Activated naive CD4-positive, alpha-beta T cell treated with anti-CD3 and anti-CD28 coated beads for 36 hours (primary cell): Measurements from ENCODE around the gene FOXJ3. TPM values are rescaled to one million over a fixed set of nuclear protein-coding genes. Genes with fewer than 3 reads are reported as not detected.
A peak's percentile ranks its signal among the peaks of the same experiment; 100 is the strongest.

Source experiments
- CTCF ChIA-PET: fragments of 350-600 bp; sonication (Branson Sonifier 250); formaldehyde crosslinking; loops from one replicate; lab custom pipeline; 2021; ENCODE audit warnings: antibody characterized with exemption; lab: Charles Lee
- DNase-seq: peaks from one replicate; pipeline ENCODE4 v3.0.0-alpha.2; 2020
- H3K27ac Mint-ChIP-seq: one replicate; pipeline ENCODE4 v1.8.0; 2021; ENCODE audit warnings: mild to moderate bottlenecking, mixed read lengths
- H3K27me3 Mint-ChIP-seq: one replicate; pipeline ENCODE4 v1.8.0; 2021; ENCODE audit warnings: low read depth, mixed read lengths
- H3K36me3 Mint-ChIP-seq: one replicate; pipeline ENCODE4 v1.8.0; 2021; ENCODE audit warnings: low read depth, mixed read lengths
- H3K4me1 Mint-ChIP-seq: one replicate; pipeline ENCODE4 v1.8.0; 2021; ENCODE audit warnings: low read depth, mixed read lengths
- H3K4me3 Mint-ChIP-seq: one replicate; pipeline ENCODE4 v1.8.0; 2021; ENCODE audit warnings: mild to moderate bottlenecking, moderate library complexity, mixed read lengths
- H3K9me3 Mint-ChIP-seq: one replicate; pipeline ENCODE4 v1.8.0; 2021; ENCODE audit warnings: mixed read lengths
- intact Hi-C: fragments of 100-400 bp; cut with micrococcal nuclease; formaldehyde crosslinking; loops from one replicate; pipeline ENCODE4 v1.15.1; 2023
- total RNA-seq, 2 experiments: library from RNA; stranded (reverse); gene quantifications; one replicate each; pipeline ENCODE4 v1.2.3, GENCODE V29; 2021

FOXJ3 gene
- total RNA-seq, 2 experiments from 2014 or later: 35.6 to 37.2 TPM

- Mint-ChIP-seq H3K27me3 (no peaks in the 10 kb centered on the region), H3K36me3 (no peaks in the 10 kb centered on the region), H3K4me1 (no peaks in the 10 kb centered on the region), H3K27ac (no peak overlapping the region), H3K9me3 (peaks cover 10% of the 10 kb centered on the region), H3K4me3 (no peak overlapping the region)
- intact Hi-C loops: no loop called here
- no peak for DNase-seq
- CTCF ChIA-PET: interaction anchor here (2.3 kb wide), 1 partner anchor 10 kb away, joined by 6 read pairs; no protein-coding TSS in a partner anchor
Observed at GRCh38 chr1:42165511-42166210, 169.4 kb downstream of the FOXJ3 start.

- DNase-seq: no peak
- no peaks in the 10 kb centered on the region for H3K4me1 Mint-ChIP-seq
- no peak within 1 kb of the TSS for H3K27ac Mint-ChIP-seq
- peaks cover 12% of the 10 kb centered on the region for H3K9me3 Mint-ChIP-seq
- CTCF ChIA-PET: interaction anchor here (1.9 to 2.3 kb wide), 2 partner anchors 8 to 10 kb away, joined by 6 to 7 read pairs; no protein-coding TSS in a partner anchor
- H3K4me3 Mint-ChIP-seq: no peak within 1 kb of the TSS
- intact Hi-C loops: no loop called here
- H3K36me3 Mint-ChIP-seq: no peaks in the 10 kb centered on the region
- H3K27me3 Mint-ChIP-seq: no peaks in the 10 kb centered on the region
Observed at GRCh38 chr1:42164551-42165420, 170.2 kb downstream of the FOXJ3 start, which contains the start of gene GUCA2A. TSS of gene GUCA2A (minus strand) at chr1:42164745. CDS start at chr1:42164712, 33 bp downstream.

GRCh38 chr1:42163536-42164503, 171.2 kb downstream of the FOXJ3 start:
- Mint-ChIP-seq H3K36me3 (no peaks in the 10 kb centered on the region), H3K9me3 (peaks cover 12% of the 10 kb centered on the region), H3K27ac (no peak overlapping the region), H3K4me3 (no peak overlapping the region), H3K27me3 (no peaks in the 10 kb centered on the region), H3K4me1 (no peaks in the 10 kb centered on the region)
- intact Hi-C loops: no loop called here
- CTCF ChIA-PET: interaction anchor here (1.9 to 2.3 kb wide), 2 partner anchors 9 to 11 kb away, joined by 6 to 7 read pairs; no protein-coding TSS in a partner anchor
- DNase-seq: no peak

- no peaks in the 10 kb centered on the region for H3K36me3 Mint-ChIP-seq
- H3K27ac Mint-ChIP-seq: no peak overlapping the region
- no peak overlapping the region for H3K4me3 Mint-ChIP-seq
- CTCF ChIA-PET: interaction anchor here (1.9 kb wide), 1 partner anchor 10 kb away, joined by 7 read pairs; no protein-coding TSS in a partner anchor
- intact Hi-C loops: no loop called here
- H3K4me1 Mint-ChIP-seq: no peaks in the 10 kb centered on the region
- peaks cover 12% of the 10 kb centered on the region for H3K9me3 Mint-ChIP-seq
- DNase-seq: no peak
- H3K27me3 Mint-ChIP-seq: no peaks in the 10 kb centered on the region
Observed at GRCh38 chr1:42163114-42163513, 171.9 kb downstream of the FOXJ3 start.

- DNase-seq: no peak
- no peaks in the 10 kb centered on the region for H3K36me3 Mint-ChIP-seq
- peaks cover 7% of the 10 kb centered on the region for H3K4me1 Mint-ChIP-seq
- no peak overlapping the region for H3K27ac Mint-ChIP-seq
- H3K27me3 Mint-ChIP-seq: no peaks in the 10 kb centered on the region
- H3K9me3 Mint-ChIP-seq: peaks cover 12% of the 10 kb centered on the region
- H3K4me3 Mint-ChIP-seq: no peak overlapping the region
- intact Hi-C loops: no loop called here
- CTCF ChIA-PET: no interaction called here
Observed at GRCh38 chr1:42162181-42162580, 172.9 kb downstream of the FOXJ3 start.

GRCh38 chr1:42158189-42158588, 176.8 kb downstream of the FOXJ3 start:
- intact Hi-C loops: no loop called here
- no peak overlapping the region for H3K27ac Mint-ChIP-seq

GRCh38 chr1:42157667-42158066, 177.4 kb downstream of the FOXJ3 start:
- intact Hi-C loops: no loop called here
- Mint-ChIP-seq H3K9me3 (peaks cover 12% of the 10 kb centered on the region), H3K27ac (no peak overlapping the region), H3K27me3 (no peaks in the 10 kb centered on the region), H3K4me3 (no peak overlapping the region), H3K4me1 (peaks cover 7% of the 10 kb centered on the region), H3K36me3 (no peaks in the 10 kb centered on the region)
- CTCF ChIA-PET: interaction anchor here (0.5 to 4.7 kb wide), 5 partner anchors 10 to 643 kb away, joined by 3 to 23 read pairs (median 4); no protein-coding TSS in a partner anchor
- DNase-seq: peak; percentile 38

More at GRCh38 chr1:42158189-42158588, 176.8 kb downstream of the FOXJ3 start:
- no peak for DNase-seq
- no peak overlapping the region for H3K4me3 Mint-ChIP-seq
- H3K4me1 Mint-ChIP-seq: peaks cover 7% of the 10 kb centered on the region
- no peaks in the 10 kb centered on the region for H3K27me3 Mint-ChIP-seq
- CTCF ChIA-PET: interaction anchor here (0.5 to 4.7 kb wide), 5 partner anchors 11 to 643 kb away, joined by 3 to 23 read pairs (median 4); no protein-coding TSS in a partner anchor
- peaks cover 12% of the 10 kb centered on the region for H3K9me3 Mint-ChIP-seq
- H3K36me3 Mint-ChIP-seq: no peaks in the 10 kb centered on the region

- CTCF ChIA-PET: interaction anchor here (1.1 to 1.8 kb wide), 4 partner anchors 8 to 19 kb away, joined by 4 to 6 read pairs (median 4); no protein-coding TSS in a partner anchor
- no peaks in the 10 kb centered on the region for H3K9me3 Mint-ChIP-seq
- no peaks in the 10 kb centered on the region for H3K27me3 Mint-ChIP-seq
- H3K4me1 Mint-ChIP-seq: peaks cover 7% of the 10 kb centered on the region
- no peak overlapping the region for H3K4me3 Mint-ChIP-seq
- H3K36me3 Mint-ChIP-seq: no peaks in the 10 kb centered on the region
- DNase-seq: no peak
- H3K27ac Mint-ChIP-seq: no peak overlapping the region
- intact Hi-C loops: no loop called here
Observed at GRCh38 chr1:42155362-42155761, 179.7 kb downstream of the FOXJ3 start.

GRCh38 chr1:42154685-42155084, 180.3 kb downstream of the FOXJ3 start:
- CTCF ChIA-PET: interaction anchor here (1.8 kb wide), 1 partner anchor 20 kb away, joined by 4 read pairs; no protein-coding TSS in a partner anchor
- H3K36me3 Mint-ChIP-seq: no peaks in the 10 kb centered on the region
- peaks cover 7% of the 10 kb centered on the region for H3K4me1 Mint-ChIP-seq
- H3K4me3 Mint-ChIP-seq: no peak overlapping the region
- no peak for DNase-seq
- no peaks in the 10 kb centered on the region for H3K27me3 Mint-ChIP-seq
- H3K9me3 Mint-ChIP-seq: no peaks in the 10 kb centered on the region
- H3K27ac Mint-ChIP-seq: no peak overlapping the region
- intact Hi-C loops: no loop called here

- no peak overlapping the region for H3K27ac Mint-ChIP-seq
- intact Hi-C loops: no loop called here
- no peak overlapping the region for H3K4me3 Mint-ChIP-seq
- peaks cover 7% of the 10 kb centered on the region for H3K4me1 Mint-ChIP-seq
- no peak for DNase-seq
- CTCF ChIA-PET: interaction anchor here (1.8 kb wide), 1 partner anchor 21 kb away, joined by 4 read pairs; no protein-coding TSS in a partner anchor
- no peaks in the 10 kb centered on the region for H3K27me3 Mint-ChIP-seq
- H3K9me3 Mint-ChIP-seq: no peaks in the 10 kb centered on the region
- no peaks in the 10 kb centered on the region for H3K36me3 Mint-ChIP-seq
Observed at GRCh38 chr1:42153624-42154023, 181.4 kb downstream of the FOXJ3 start.

GRCh38 chr1:42152907-42153600, 182.0 kb downstream of the FOXJ3 start, which contains the start of gene GUCA2B:
TSS of gene GUCA2B (plus strand) at chr1:42153410. CDS start at chr1:42153451, 41 bp downstream.
- no peaks in the 10 kb centered on the region for H3K36me3 Mint-ChIP-seq
- H3K27ac Mint-ChIP-seq: no peak within 1 kb of the TSS
- no peaks in the 10 kb centered on the region for H3K9me3 Mint-ChIP-seq
- no peaks in the 10 kb centered on the region for H3K27me3 Mint-ChIP-seq
- peaks cover 6% of the 10 kb centered on the region for H3K4me1 Mint-ChIP-seq
- H3K4me3 Mint-ChIP-seq: no peak within 1 kb of the TSS
- no peak for DNase-seq
- CTCF ChIA-PET: interaction anchor here (1.1 kb wide), 1 partner anchor 20 kb away, joined by 3 read pairs; no protein-coding TSS in a partner anchor
- intact Hi-C loops: no loop called here
